ENCODE results near the gene TRAF1.

TRAF1 gene

GRCh38 chr9:120947222-120947621 is 20.6 kb upstream of the TRAF1 start:
- TF ChIP-seq GATA2 (IDR thresholded peaks at IDR 0.05; ENCODE audit: low read depth, low read length): no peak

DNA sequence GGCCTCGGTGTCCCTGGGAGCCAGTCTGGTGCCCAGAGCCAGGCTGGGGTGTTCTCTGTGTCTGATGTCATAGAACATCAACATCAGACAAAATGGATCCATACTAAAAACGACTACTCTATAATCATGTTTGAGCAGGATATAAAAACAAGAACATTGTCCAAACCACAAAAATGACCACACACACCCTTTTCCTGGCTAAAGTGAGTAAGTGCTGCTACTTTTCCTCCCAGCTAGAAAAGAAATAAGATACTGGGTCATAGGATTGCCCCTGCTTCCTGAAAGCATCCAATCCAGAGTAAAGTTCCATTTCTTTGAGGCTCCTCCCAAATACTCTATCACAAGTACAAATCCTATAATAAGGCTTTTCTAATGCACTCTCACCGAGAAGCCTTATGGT is 19.7 kb upstream of the TRAF1 start:
- no peak for TF ChIP-seq GATA2 (IDR thresholded peaks at IDR 0.05; ENCODE audit: low read depth, low read length)
- TF ChIP-seq GATA3 (IDR thresholded peaks at IDR 0.05; ENCODE audit: low read depth, low read length): no peak

DNA sequence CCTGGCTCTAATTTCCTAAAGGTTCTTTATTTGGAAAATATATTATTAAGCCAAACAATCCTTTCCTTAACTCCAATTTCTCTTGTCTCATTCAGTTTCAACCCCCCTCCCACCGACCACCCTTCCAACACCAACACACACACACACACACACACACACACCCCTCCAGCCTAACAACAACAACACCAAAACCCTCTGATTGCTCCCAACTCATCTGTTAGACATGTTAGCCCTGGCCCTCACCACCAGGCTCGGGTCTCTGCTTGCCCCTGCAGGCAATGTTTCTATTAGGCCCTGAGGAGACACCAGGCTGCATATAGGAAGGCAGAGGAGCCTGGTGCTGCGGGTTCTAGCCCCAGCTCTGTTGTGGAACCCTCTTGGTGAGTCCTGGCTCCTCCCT is 18.4 kb upstream of the TRAF1 start:
- TF ChIP-seq GATA2 (IDR thresholded peaks at IDR 0.05; ENCODE audit: low read depth, low read length) (no peak), GATA3 (IDR thresholded peaks at IDR 0.05; ENCODE audit: low read depth, low read length) (no peak)

- TF ChIP-seq GATA3 (IDR thresholded peaks at IDR 0.05; ENCODE audit: low read depth, low read length) (no peak), GATA2 (IDR thresholded peaks at IDR 0.05; ENCODE audit: low read depth, low read length) (no peak)
Measured at GRCh38 chr9:120944434-120944843, 17.8 kb upstream of the TRAF1 start.

- TF ChIP-seq GATA2 (IDR thresholded peaks at IDR 0.05; ENCODE audit: low read depth, low read length): no peak
- TF ChIP-seq GATA3 (IDR thresholded peaks at IDR 0.05; ENCODE audit: low read depth, low read length): no peak
Measured at GRCh38 chr9:120942186-120943001, 15.8 kb upstream of the TRAF1 start.

GRCh38 chr9:120941046-120941770 is 14.6 kb upstream of the TRAF1 start:
- TF ChIP-seq GATA3 (IDR thresholded peaks at IDR 0.05; ENCODE audit: low read depth, low read length): no peak
- no peak for TF ChIP-seq GATA2 (IDR thresholded peaks at IDR 0.05; ENCODE audit: low read depth, low read length)

DNA sequence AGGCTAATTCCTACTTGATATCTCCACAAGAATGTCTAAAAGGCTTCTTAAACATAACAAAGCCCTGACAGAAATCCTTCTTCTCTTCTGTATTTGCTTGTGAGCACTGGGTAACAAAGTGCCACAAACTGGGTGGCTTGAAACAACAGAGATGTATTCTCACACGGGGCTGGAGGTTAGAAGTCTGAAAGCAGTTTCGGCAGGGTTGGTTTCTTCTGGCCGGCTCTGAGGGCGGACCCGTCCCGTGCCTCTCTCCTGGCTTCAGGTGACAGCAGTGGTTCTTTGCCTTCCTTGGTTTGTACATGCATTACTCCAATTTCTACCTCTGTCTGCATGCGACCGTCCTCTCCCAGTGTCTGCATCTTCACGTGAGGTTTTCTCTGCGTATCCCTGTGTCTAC is 14.0 kb upstream of the TRAF1 start:
- TF ChIP-seq GATA2 (IDR thresholded peaks at IDR 0.05; ENCODE audit: low read depth, low read length) (no peak), GATA3 (IDR thresholded peaks at IDR 0.05; ENCODE audit: low read depth, low read length) (no peak)

DNA sequence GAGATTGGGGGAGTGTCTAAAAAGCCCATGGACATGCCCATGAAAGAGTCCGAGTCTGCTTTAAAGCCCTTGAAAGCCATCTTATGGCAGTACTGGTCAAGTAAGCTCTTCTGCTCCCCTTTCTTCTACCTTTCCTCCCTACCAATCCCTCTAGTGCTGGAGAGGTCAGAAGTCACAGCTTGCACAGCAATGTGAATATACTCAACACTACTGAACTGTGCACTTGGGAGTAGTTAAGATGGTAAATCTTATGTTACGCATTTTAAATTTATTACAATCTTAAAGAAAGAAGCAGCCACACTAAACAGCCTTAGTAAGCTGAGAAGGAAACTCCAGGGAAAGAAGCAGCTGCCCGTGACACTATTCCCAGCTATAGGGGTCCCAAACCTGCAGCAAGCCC is 12.3 kb upstream of the TRAF1 start:
- TF ChIP-seq GATA2 (IDR thresholded peaks at IDR 0.05; ENCODE audit: low read depth, low read length) (no peak), GATA3 (IDR thresholded peaks at IDR 0.05; ENCODE audit: low read depth, low read length) (no peak)

DNA sequence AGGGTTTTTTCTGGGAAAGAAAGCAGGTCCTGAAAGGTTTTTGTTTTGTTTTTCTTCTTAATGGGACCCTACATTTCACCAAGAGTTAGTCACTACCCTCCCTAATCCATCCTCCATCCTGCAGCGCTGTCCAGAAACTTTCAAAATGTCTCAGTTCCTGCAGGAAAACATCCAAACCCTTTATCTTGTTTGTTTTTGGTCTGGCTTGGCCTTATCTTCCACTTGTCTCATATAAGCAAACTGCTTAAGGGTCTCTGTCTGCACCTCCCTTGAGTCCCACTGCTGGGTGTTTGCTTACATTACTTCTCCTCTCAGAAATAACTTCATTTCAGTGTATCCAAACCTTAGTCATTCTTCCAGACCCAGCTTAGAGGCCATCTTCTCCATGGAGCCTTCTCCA is 11.0 kb upstream of the TRAF1 start:
- TF ChIP-seq GATA2 (IDR thresholded peaks at IDR 0.05; ENCODE audit: low read depth, low read length) (no peak), GATA3 (IDR thresholded peaks at IDR 0.05; ENCODE audit: low read depth, low read length) (no peak)

DNA sequence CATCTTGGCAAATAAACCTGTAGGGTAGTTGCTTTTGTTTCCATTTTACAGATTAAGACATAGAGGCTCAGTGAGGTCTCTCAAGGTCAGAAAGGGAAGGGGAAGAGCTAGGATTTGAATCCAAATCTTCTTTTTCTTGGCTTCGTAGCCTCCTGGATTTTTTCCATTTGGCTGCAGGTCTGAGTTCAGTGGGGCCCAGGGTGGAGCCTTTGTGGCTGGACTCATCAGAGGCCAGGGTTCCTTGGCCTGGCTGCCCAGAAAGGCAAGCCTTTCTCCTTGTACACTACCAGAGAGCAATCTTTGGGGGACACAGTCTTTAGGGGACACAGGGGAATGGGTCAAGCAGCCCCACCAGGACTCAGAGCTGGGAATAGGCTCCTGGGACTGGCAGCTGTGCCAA is 10.5 kb upstream of the TRAF1 start:
- TF ChIP-seq GATA2 (IDR thresholded peaks at IDR 0.05; ENCODE audit: low read depth, low read length): no peak
- TF ChIP-seq GATA3 (IDR thresholded peaks at IDR 0.05; ENCODE audit: low read depth, low read length): no peak

- TF ChIP-seq GATA3 (IDR thresholded peaks at IDR 0.05; ENCODE audit: low read depth, low read length) (no peak), GATA2 (IDR thresholded peaks at IDR 0.05; ENCODE audit: low read depth, low read length) (no peak)
Measured at GRCh38 chr9:120936764-120937122, 10.1 kb upstream of the TRAF1 start.

DNA sequence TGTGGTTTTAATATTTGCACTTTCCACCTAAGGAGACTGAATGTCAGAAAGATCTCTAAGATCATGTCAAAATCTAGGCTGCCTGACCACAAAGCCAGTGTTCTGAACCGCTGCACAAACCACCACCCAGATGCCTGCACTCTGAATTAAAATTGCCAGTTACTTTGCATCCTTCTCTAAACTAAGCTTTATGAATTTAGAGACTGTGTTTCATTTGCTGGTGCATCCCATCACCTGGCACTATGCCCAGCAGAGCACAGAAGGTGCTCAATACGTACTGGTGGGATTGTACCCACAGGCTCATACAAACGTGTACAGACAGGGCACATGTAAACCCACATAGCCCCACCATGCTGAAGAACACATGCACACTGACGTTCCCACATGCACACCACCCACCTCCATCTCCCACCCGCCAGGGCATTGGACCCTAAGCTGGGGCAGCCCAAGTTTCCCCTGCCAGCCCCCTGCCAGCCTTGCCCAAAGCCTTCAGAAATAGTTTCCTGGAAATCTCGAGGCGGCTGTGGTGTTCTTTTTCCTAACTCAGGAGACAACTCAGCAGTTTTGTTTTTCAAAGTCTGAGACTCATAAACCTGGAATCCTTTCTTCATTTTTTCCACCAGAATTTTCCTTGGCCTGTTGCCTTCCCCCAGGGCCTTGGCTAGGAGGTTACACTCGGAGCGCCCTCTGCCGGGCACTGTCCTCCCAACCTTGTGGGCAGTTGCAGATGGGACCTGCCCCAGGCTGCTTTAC is 9.6 kb upstream of the TRAF1 start:
- TF ChIP-seq GATA2 (IDR thresholded peaks at IDR 0.05; ENCODE audit: low read depth, low read length): no peak
- no peak for TF ChIP-seq GATA3 (IDR thresholded peaks at IDR 0.05; ENCODE audit: low read depth, low read length)

DNA sequence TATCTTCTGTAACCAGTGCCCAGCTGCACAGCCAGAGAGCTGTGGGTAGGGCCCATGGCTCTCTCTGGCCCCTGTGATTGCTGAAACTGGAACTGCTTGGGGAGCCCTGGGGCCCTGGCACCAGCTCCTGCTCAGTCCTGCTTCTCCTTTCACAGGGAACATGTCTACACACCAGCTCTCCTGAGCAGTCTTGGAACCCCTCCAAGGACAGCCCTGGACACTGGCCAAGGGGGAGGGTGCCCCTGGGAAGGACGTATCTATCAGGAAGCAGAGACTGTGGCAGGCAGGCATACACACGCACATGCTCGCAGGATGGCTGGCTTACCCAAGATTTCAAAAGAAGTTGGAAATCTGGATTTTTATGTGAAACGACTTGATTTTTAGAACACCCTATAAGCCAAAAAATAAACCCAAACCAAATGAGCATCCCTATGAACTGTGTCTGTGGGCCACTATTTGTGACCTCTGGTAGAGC is 8.8 kb upstream of the TRAF1 start:
- TF ChIP-seq GATA2 (IDR thresholded peaks at IDR 0.05; ENCODE audit: low read depth, low read length) (peak; percentile 75), GATA3 (IDR thresholded peaks at IDR 0.05; ENCODE audit: low read depth, low read length) (no peak)

DNA sequence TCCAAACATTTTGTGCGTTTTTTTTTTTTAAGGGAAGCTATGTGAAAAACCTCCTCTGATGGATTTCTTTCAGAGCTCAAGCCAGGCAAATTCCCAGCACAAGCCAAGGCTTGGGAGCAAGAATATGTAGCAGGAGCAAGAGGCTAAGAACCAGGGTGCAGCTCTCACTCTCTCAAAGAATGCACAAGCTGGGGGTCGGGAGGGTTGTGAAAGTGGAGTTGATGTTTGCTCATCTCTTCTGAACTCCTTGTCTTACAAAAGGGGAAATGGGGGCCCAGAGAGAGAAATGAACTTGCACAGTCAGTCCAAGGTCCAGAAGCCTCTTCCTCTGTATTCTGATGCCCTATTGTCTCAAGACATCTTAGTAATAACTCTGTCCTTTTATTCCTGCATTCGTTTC is 7.7 kb upstream of the TRAF1 start:
- TF ChIP-seq GATA2 (IDR thresholded peaks at IDR 0.05; ENCODE audit: low read depth, low read length) (no peak), GATA3 (IDR thresholded peaks at IDR 0.05; ENCODE audit: low read depth, low read length) (no peak)
